Right lobe of liver (tissue), 6 donors: ENCODE data around the gene TSPAN2. TPM values are rescaled to one million over a fixed set of nuclear protein-coding genes. Genes with fewer than 3 reads are reported as not detected.

ENCODE experiments used
- ATAC-seq, 4 donors: fragments of 200-7000 bp; cut with Tn5 transposase; one replicate each; pipeline ENCODE4 v1.9.1; 2020; ENCODE audit warnings: mild to moderate bottlenecking in 4 of 4, moderate library complexity in 4 of 4
- DNase-seq, 3 donors: peaks; one replicate each; pipeline ENCODE4 v3.0.0-alpha.2; 2020
- H3K27ac ChIP-seq, 3 donors: fragments of 200-600 bp; one replicate each; pipeline ENCODE4 v1.8.0; 2022
- H3K27me3 ChIP-seq, 2 donors: fragments of 200-600 bp; one replicate each; pipeline ENCODE4 v1.8.0; 2022
- H3K36me3 ChIP-seq, 4 donors: fragments of 200-600 bp; sonication (generic) in 1 of 4; one replicate each; pipeline versions ENCODE4 v1.5.1 to v1.8.0; 2017 to 2022; ENCODE audit warnings: control low read depth in 1 of 4
- H3K4me1 ChIP-seq, 4 donors: fragments of 200-600 bp; sonication (generic) in 1 of 4; one replicate each; pipeline versions ENCODE4 v1.5.1 to v1.8.0; 2017 to 2022; ENCODE audit warnings: control low read depth in 1 of 4
- H3K4me3 ChIP-seq, 3 donors: fragments of 200-600 bp; one replicate each; pipeline ENCODE4 v1.8.0; 2022
- H3K9me3 ChIP-seq, 4 donors: fragments of 200-600 bp; sonication (generic) in 1 of 4; one replicate each; pipeline versions ENCODE4 v1.5.1 to v1.8.0; 2017 to 2022; ENCODE audit warnings: control low read depth in 1 of 4
- CTCF ChIP-seq, 4 donors: fragments of 200-600 bp in 3 of 4; fragments of 450-650 bp in 1 of 4; IDR thresholded peaks; one replicate each; pipeline versions ENCODE4 v1.5.1 to v1.8.0; 2016 to 2022; ENCODE audit warnings: antibody characterized with exemption in 4 of 4, mild to moderate bottlenecking in 2 of 4
- POLR2A ChIP-seq: fragments of 450-650 bp; IDR thresholded peaks from one replicate; pipeline ENCODE4 v1.6.1; 2017; ENCODE audit warnings: antibody characterized with exemption, mild to moderate bottlenecking
- WGBS: methylation state at CpG from one replicate; pipeline ENCODE4 v1.1.6; 2018; ENCODE audit warnings: low coverage, low lambda C conversion rate; ENCODE audit not compliant: insufficient coverage; ENCODE audit errors: missing lambda C conversion rate; 5-methylcytosine and 5-hydroxymethylcytosine counted together
- intact Hi-C, 2 donors: fragments of 100-400 bp; cut with DNase I; formaldehyde crosslinking; loops; one replicate each; pipeline versions ENCODE4 v1.11.2 to v1.14.1; 2022
- total RNA-seq, 6 experiments: library from RNA; depleted of rRNA in 2 of 6; stranded (reverse); fragments of >200 nt in 2 of 6; fragmentation: NEBNext Ultra II Directional in 3 of 6; extraction: Animal tissue kit (Norgen Biotek cat#: 25700) in 3 of 6; gene quantifications; one replicate each; pipeline versions ENCODE4 v1.1.0 to v1.2.4, GENCODE V29; 2016 to 2023
- donor health status: DM: no; HTN: yes; CAD: no.
- donor health status: DM: no; HTN: no; CAD: no.
- donor health status: DM: no; HTN: no; CAD: no.
- donor health status: DM: no; HTN: yes; CAD: no.
- donor health status: DM: no; HTN: yes; CAD: no.

TSPAN2 gene
- total RNA-seq, 6 experiments from 2014 or later: 0.35 to 0.55 (median 0.42) TPM; not detected in 2

GRCh38 chr1:115091572-115091971, 2.3 kb upstream of the TSPAN2 start:
- Histone ChIP-seq H3K4me3 (no peak overlapping the region), H3K36me3 (no peaks in the 10 kb centered on the region), H3K27ac (no peak overlapping the region), H3K9me3 (no peaks in the 10 kb centered on the region), H3K27me3 (no peaks in the 10 kb centered on the region), H3K4me1 (peaks cover 0 to 9% (median 0%) of the 10 kb centered on the region in 4 donors)
- DNase-seq (no peak), ATAC-seq (no peak)
- TF ChIP-seq CTCF (IDR thresholded peaks at IDR 0.05) (no peak), POLR2A (no peak)
- 55% methylated on average over 2 of the region's 2 CpGs for WGBS
- intact Hi-C loops: no loop called here

- Histone ChIP-seq H3K9me3 (no peaks in the 10 kb centered on the region), H3K36me3 (no peaks in the 10 kb centered on the region), H3K4me3 (no peak overlapping the region), H3K27ac (no peak overlapping the region), H3K4me1 (peaks cover 0 to 9% (median 0%) of the 10 kb centered on the region in 4 donors), H3K27me3 (no peaks in the 10 kb centered on the region)
- 84% methylated on average over 4 of the region's 4 CpGs for WGBS
- TF ChIP-seq POLR2A (no peak), CTCF (IDR thresholded peaks at IDR 0.05) (no peak)
- DNase-seq: no peak
- ATAC-seq: no peak
- intact Hi-C loops: no loop called here
These were observed 1.7 kb upstream of the TSPAN2 start for GRCh38 chr1:115090956-115091355.

- Histone ChIP-seq H3K9me3 (no peaks in the 10 kb centered on the region), H3K27me3 (no peaks in the 10 kb centered on the region), H3K4me3 (no peak overlapping the region), H3K27ac (no peak overlapping the region), H3K4me1 (peaks cover 0 to 9% (median 0%) of the 10 kb centered on the region in 4 donors), H3K36me3 (no peaks in the 10 kb centered on the region)
- DNase-seq: no peak
- no peak for ATAC-seq
- 65% methylated on average over 5 of the region's 8 CpGs for WGBS
- no peak for TF ChIP-seq POLR2A
- TF ChIP-seq CTCF (IDR thresholded peaks at IDR 0.05): no peak
- intact Hi-C loops: no loop called here
These were observed 1.2 kb upstream of the TSPAN2 start for GRCh38 chr1:115090540-115090939.

GRCh38 chr1:115090186-115090490, 835 bp upstream of the TSPAN2 start:
- 44% methylated on average over 2 of the region's 2 CpGs for WGBS

More at GRCh38 chr1:115090186-115090490, 835 bp upstream of the TSPAN2 start:
- ATAC-seq (no peak), DNase-seq (no peak)
- Histone ChIP-seq H3K9me3 (no peaks in the 10 kb centered on the region), H3K4me3 (no peak overlapping the region), H3K36me3 (no peaks in the 10 kb centered on the region), H3K27ac (no peak overlapping the region), H3K4me1 (peaks cover 0 to 9% (median 0%) of the 10 kb centered on the region in 4 donors), H3K27me3 (no peaks in the 10 kb centered on the region)
- intact Hi-C loops: no loop called here
- no peak for TF ChIP-seq POLR2A
- TF ChIP-seq CTCF (IDR thresholded peaks at IDR 0.05): no peak
